ENCODE measurements around the gene PTPN1. TPM values are rescaled to one million over a fixed set of nuclear protein-coding genes. Genes with fewer than 3 reads are reported as not detected.

PTPN1 gene
- total and polyA plus RNA-seq, 2 donors (not counting 3 experiments of a cell fraction or from before 2014, with no cell fraction given) = 41.1 to 64.3 TPM

GRCh38 chr20:50613438-50614169, 103.4 kb downstream of the PTPN1 start:
- no peak for TF ChIP-seq MAX (IDR thresholded peaks at IDR 0.05; ENCODE audit: insufficient read depth, insufficient read length)
- TF ChIP-seq GATA2 (IDR thresholded peaks at IDR 0.05; ENCODE audit: insufficient read depth, insufficient read length, low read depth, low read length) = no peak
- no peak for TF ChIP-seq CTCF (IDR thresholded peaks at IDR 0.05; ENCODE audit: extremely low read depth in 1 of 2, insufficient read depth in 1 of 2, low read depth in 1 of 2, low read length in 2 of 2)
- no peak for TF ChIP-seq MYC (IDR thresholded peaks at IDR 0.05; ENCODE audit: low read depth, low read length)
- no peak for TF ChIP-seq POLR2A (IDR thresholded peaks at IDR 0.05; ENCODE audit: low read depth, low read length)
- TF ChIP-seq EZH2 (IDR thresholded peaks at IDR 0.05; ENCODE audit: borderline replicate concordance, low read depth, low read length, severe bottlenecking) = no peak
- no peak for TF ChIP-seq FOS (IDR thresholded peaks at IDR 0.05; ENCODE audit: borderline replicate concordance, insufficient read depth, low read length)
- TF ChIP-seq POLR2AphosphoS5 (IDR thresholded peaks at IDR 0.05; ENCODE audit: insufficient read depth, low read depth, low read length) = no peak
- TF ChIP-seq JUN (IDR thresholded peaks at IDR 0.05; ENCODE audit: borderline replicate concordance, insufficient read depth, insufficient read length, low read depth) = no peak
- FAIRE-seq = no peak
- Histone ChIP-seq H3K4me1 (ENCODE audit: control insufficient read depth, extremely low read depth, insufficient read depth, low read length) (no peaks in the 10 kb centered on the region), H3K9me1 (replicated peaks; ENCODE audit: control insufficient read depth, extremely low read depth, insufficient read depth, low read length) (no peaks in the 10 kb centered on the region), H3K9ac (replicated peaks; ENCODE audit: extremely low read depth, insufficient read depth, low read length) (no peak overlapping the region), H3K27ac (ENCODE audit: insufficient read depth, low read depth, low read length) (no peak overlapping the region), H3K9me3 (replicated peaks; ENCODE audit: control insufficient read depth, insufficient read depth, low read length) (no peaks in the 10 kb centered on the region), H3K79me2 (ENCODE audit: control insufficient read depth, insufficient read depth, low read length) (no peaks in the 10 kb centered on the region), H3K36me3 (ENCODE audit: control insufficient read depth in 2 of 2, extremely low read depth in 1 of 2, insufficient read depth in 2 of 2, low read length in 2 of 2) (no peaks in the 10 kb centered on the region), H3K4me2 (ENCODE audit: insufficient read depth, low read length) (no peak overlapping the region), H3K27me3 (ENCODE audit: control insufficient read depth in 2 of 2, insufficient read depth in 2 of 2, low read length in 2 of 2) (no peaks in the 10 kb centered on the region), H4K20me1 (replicated peaks; ENCODE audit: control insufficient read depth, extremely low read depth, insufficient read depth, low read length) (no peaks in the 10 kb centered on the region), H3K4me3 (replicated peaks in 1 of 3; ENCODE audit: insufficient read depth in 1 of 3, low read depth in 1 of 3, low read length in 3 of 3) (no peak overlapping the region), H2AFZ (ENCODE audit: low read depth, low read length) (no peak overlapping the region)
- CTCF ChIA-PET = interaction anchor here (1.4 kb wide), 1 partner anchor 136 kb away, joined by 3 read pairs; no protein-coding TSS in a partner anchor
- POLR2A ChIA-PET = no interaction called here
- no peak for DNase-seq (ENCODE audit: low read depth, low spot score)
- no TSS peak for BruUV-seq (replicated peaks)
- dilution Hi-C loops (cut with MboI; ENCODE audit: extremely low pct_ligation_motif_present, low sequenced_read_pairs) (no loop called here), intact Hi-C loops (cut with micrococcal nuclease) (no loop called here)

Measured in endothelial cell of umbilical vein (primary cell).